Uterus (tissue), 4 donors: ENCODE measurements around the gene CSGALNACT2. TPM values are rescaled to one million over a fixed set of nuclear protein-coding genes. Genes with fewer than 3 reads are reported as not detected.

Experiments
- DNase-seq, 2 donors: peaks; one replicate each; pipeline ENCODE4 v3.0.0-alpha.2; 2019 to 2020
- H3K27ac ChIP-seq, 2 donors: fragments of 200-600 bp; sonication (generic); 1 replicate in 1 of 2; 2 replicates in 1 of 2; pipeline ENCODE4 v1.5.1; 2016 to 2018
- H3K27me3 ChIP-seq, 2 donors: fragments of 200-600 bp; sonication (generic); one replicate each; pipeline ENCODE4 v1.5.1; 2018 to 2019; ENCODE audit warnings: control low read depth in 1 of 2
- H3K36me3 ChIP-seq, 2 donors: fragments of 200-600 bp; sonication (generic); one replicate each; pipeline ENCODE4 v1.5.1; 2019; ENCODE audit warnings: control low read depth in 1 of 2
- H3K4me1 ChIP-seq, 2 donors: fragments of 200-600 bp; sonication (generic); one replicate each; pipeline ENCODE4 v1.5.1; 2018 to 2019; ENCODE audit warnings: control low read depth in 1 of 2
- H3K4me3 ChIP-seq, 2 donors: fragments of 200-600 bp; sonication (generic); 1 replicate in 1 of 2; 2 replicates in 1 of 2; pipeline ENCODE4 v1.5.1; 2018 to 2019; ENCODE audit warnings: mild to moderate bottlenecking in 1 of 2
- H3K9me3 ChIP-seq, 2 donors: fragments of 200-600 bp; sonication (generic); one replicate each; pipeline ENCODE4 v1.5.1; 2019; ENCODE audit warnings: control low read depth in 1 of 2
- POLR2A ChIP-seq, 2 donors: fragments of 450-650 bp; IDR thresholded peaks; one replicate each; pipeline ENCODE4 v1.6.1; 2016; ENCODE audit warnings: antibody characterized with exemption in 2 of 2, mild to moderate bottlenecking in 1 of 2, moderate library complexity in 1 of 2
- intact Hi-C: fragments of 100-400 bp; cut with DNase I; formaldehyde crosslinking; loops from one replicate; pipeline ENCODE4 v1.15.1; 2023; ENCODE audit warnings: low total_unique reads
- total RNA-seq, 4 donors: library from RNA; depleted of rRNA in 3 of 4; stranded (reverse); fragments of >200 nt in 3 of 4; gene quantifications; one replicate each; pipeline versions ENCODE4 v1.1.0 to v1.2.4, GENCODE V29; 2014 to 2023
- TF ChIP-seq, protein P1 (sequence below), 4 experiments: fragments of 200-600 bp in 2 of 4; fragments of 450-650 bp in 2 of 4; sonication (generic) in 2 of 4; IDR thresholded peaks; one replicate each; pipeline ENCODE4 v1.5.1; 2016 to 2019; ENCODE audit warnings: antibody characterized with exemption in 4 of 4, mild to moderate bottlenecking in 2 of 4, moderate library complexity in 1 of 4
- donor health status: DM: yes; HTN: yes; CAD: no.

CSGALNACT2 gene
- total RNA-seq, 4 donors from 2014 or later, result 18.4 to 43.7 (median 25.1) TPM

DNA sequence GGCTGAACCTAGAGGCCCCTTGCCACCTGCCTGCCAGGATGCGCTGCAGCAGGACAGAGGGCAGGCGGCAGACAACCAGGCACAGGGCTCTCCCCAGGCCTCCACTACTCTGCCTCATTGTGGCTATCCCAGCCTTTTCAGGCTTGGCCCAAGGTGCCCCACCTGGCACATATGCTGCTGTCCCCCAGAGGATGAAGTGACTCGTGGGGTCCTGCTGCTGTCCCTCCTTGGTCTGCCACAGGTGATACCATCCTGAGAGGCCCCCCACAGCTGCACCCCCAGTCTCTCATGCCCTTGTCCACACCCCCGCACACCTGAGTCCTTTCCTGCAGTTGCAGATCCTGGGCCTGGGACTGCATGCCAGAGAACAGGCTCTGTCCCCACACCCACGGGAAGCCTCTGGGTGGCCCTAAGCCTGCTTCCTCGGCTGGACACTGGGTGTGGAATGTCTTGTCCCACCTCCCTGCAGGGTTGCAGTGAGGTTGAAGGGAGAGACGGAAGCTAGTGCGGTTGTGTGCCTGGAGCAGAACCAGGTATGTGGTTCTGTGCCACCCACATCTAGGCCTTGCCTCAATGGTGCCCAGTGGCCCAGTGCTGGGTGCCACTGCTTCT is 73.3 kb downstream of the CSGALNACT2 start:
- intact Hi-C loops, result no loop called here
- no peaks in the 10 kb centered on the region for H3K36me3 ChIP-seq
- no peaks in the 10 kb centered on the region for H3K9me3 ChIP-seq
- no peak for DNase-seq
- no peaks in the 10 kb centered on the region for H3K4me1 ChIP-seq
- H3K27ac ChIP-seq, result no peak overlapping the region
- no peaks in the 10 kb centered on the region for H3K27me3 ChIP-seq
- TF ChIP-seq, protein P1, sequence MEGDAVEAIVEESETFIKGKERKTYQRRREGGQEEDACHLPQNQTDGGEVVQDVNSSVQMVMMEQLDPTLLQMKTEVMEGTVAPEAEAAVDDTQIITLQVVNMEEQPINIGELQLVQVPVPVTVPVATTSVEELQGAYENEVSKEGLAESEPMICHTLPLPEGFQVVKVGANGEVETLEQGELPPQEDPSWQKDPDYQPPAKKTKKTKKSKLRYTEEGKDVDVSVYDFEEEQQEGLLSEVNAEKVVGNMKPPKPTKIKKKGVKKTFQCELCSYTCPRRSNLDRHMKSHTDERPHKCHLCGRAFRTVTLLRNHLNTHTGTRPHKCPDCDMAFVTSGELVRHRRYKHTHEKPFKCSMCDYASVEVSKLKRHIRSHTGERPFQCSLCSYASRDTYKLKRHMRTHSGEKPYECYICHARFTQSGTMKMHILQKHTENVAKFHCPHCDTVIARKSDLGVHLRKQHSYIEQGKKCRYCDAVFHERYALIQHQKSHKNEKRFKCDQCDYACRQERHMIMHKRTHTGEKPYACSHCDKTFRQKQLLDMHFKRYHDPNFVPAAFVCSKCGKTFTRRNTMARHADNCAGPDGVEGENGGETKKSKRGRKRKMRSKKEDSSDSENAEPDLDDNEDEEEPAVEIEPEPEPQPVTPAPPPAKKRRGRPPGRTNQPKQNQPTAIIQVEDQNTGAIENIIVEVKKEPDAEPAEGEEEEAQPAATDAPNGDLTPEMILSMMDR (IDR thresholded peaks at IDR 0.05), result no peak
- no peak for TF ChIP-seq POLR2A (IDR thresholded peaks at IDR 0.05)
- H3K4me3 ChIP-seq, result no peak overlapping the region

DNA sequence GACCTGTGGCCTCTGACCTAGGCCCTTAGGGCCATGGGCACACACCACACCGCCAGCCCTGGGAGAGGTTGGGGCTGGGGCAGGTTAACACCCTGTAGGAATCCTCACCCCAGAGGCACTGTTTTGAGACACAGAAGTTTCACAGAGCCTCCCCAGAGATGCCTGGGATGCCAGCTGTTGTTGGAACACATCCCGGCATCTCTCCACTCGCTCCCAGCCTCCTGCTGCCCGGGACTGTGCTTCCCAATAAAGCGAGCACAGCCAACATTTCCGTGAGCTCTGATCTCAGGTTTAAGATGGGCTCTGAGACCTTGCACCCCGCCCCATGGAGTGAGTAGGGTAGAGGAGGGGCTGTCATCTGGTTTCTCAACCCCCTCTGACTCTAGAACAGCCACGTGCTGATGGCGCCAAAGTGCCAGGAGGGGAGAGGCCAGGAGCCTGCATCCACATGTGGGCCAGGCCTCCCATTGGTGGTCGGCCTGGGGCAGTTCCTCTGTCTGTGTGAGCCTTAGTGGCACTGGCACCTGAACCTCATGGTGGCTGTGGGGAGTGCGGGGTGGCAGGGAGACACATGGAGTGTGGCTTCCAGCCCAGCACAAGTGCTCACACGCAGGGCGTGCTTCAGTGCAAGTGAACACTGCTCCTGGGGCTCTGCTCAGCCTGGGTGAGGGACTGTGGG is 73.9 kb downstream of the CSGALNACT2 start:
- no peaks in the 10 kb centered on the region for H3K27me3 ChIP-seq
- no peaks in the 10 kb centered on the region for H3K36me3 ChIP-seq
- no peak for DNase-seq
- H3K9me3 ChIP-seq, result no peaks in the 10 kb centered on the region
- H3K4me3 ChIP-seq, result no peak overlapping the region
- intact Hi-C loops, result no loop called here
- H3K4me1 ChIP-seq, result no peaks in the 10 kb centered on the region
- TF ChIP-seq, protein P1 (IDR thresholded peaks at IDR 0.05), result no peak
- TF ChIP-seq POLR2A (IDR thresholded peaks at IDR 0.05), result no peak
- no peak overlapping the region for H3K27ac ChIP-seq

- TF ChIP-seq, protein P1 (IDR thresholded peaks at IDR 0.05), result no peak
- no peak for TF ChIP-seq POLR2A (IDR thresholded peaks at IDR 0.05)
- Histone ChIP-seq H3K4me1 (no peaks in the 10 kb centered on the region), H3K4me3 (no peak overlapping the region), H3K27me3 (no peaks in the 10 kb centered on the region), H3K9me3 (no peaks in the 10 kb centered on the region), H3K27ac (no peak overlapping the region), H3K36me3 (no peaks in the 10 kb centered on the region)
- intact Hi-C loops, result no loop called here
- no peak for DNase-seq
Observed at GRCh38 chr10:43214071-43214955, 76.1 kb downstream of the CSGALNACT2 start.

DNA sequence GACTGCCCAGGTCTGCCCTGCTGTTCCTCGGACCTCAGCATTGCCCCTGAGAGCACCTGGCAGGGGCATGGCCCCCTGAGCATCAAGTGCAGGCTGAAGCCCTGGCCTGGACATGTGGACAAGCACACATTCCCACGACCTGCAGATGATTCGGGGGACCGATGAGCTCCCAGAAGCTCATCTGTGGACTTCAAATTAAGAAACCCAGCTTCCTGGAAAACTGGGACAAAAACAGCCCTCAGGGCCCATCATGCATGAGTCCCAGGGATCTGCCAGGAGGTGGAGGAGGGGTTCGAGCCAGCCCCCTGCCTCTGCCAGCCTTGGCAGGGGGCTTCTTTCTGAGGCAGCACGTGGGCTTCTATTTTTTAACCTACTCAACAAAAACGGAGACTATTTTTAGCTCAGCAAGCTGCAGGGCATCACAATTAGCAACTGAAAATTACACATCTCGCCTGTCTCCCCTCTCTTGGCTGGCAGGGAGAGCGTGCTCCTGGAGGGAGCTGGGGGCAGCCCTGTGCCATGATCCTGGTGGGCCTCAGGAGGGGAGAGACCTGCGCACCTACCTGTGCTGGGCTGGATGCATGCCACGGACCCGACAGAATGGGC is 76.8 kb downstream of the CSGALNACT2 start:
- no peaks in the 10 kb centered on the region for H3K27me3 ChIP-seq
- no peaks in the 10 kb centered on the region for H3K9me3 ChIP-seq
- intact Hi-C loops, result no loop called here
- DNase-seq, result no peak
- TF ChIP-seq, protein P1 (IDR thresholded peaks at IDR 0.05), result no peak
- TF ChIP-seq POLR2A (IDR thresholded peaks at IDR 0.05), result no peak
- H3K4me1 ChIP-seq, result no peaks in the 10 kb centered on the region
- no peak overlapping the region for H3K4me3 ChIP-seq
- H3K27ac ChIP-seq, result no peak overlapping the region
- H3K36me3 ChIP-seq, result no peaks in the 10 kb centered on the region
